ENCODE results near the gene UBXN11. TPM values are rescaled to one million over a fixed set of nuclear protein-coding genes. Genes with fewer than 3 reads are reported as not detected.
A peak's percentile ranks its signal among the peaks of the same experiment; 100 is the strongest.

UBXN11 gene
- total and polyA plus RNA-seq, 2 of the 13 experiments (the other 11 are each of a cell fraction or from before 2014, with no cell fraction given), result 9.3 to 10.4 TPM

GRCh38 chr1:26234644-26235370, 71.6 kb downstream of the UBXN11 start (continued):
- TF ChIP-seq ZNF224 (CRISPR knock-in tag; IDR thresholded peaks at IDR 0.05), result no peak
- TF ChIP-seq ZNF574 (CRISPR knock-in tag; IDR thresholded peaks at IDR 0.05), result no peak
- no peak for TF ChIP-seq ZBTB14 (CRISPR knock-in tag; IDR thresholded peaks at IDR 0.05)
- no peak for TF ChIP-seq ZFP36L1 (CRISPR knock-in tag; IDR thresholded peaks at IDR 0.05)
- no peak for TF ChIP-seq NFE2L2 (IDR thresholded peaks at IDR 0.05; ENCODE audit: low read length)
- TF ChIP-seq KLF15 (CRISPR knock-in tag; IDR thresholded peaks at IDR 0.05; ENCODE audit: borderline replicate concordance), result no peak
- no peak for TF ChIP-seq REPIN1 (CRISPR knock-in tag; IDR thresholded peaks at IDR 0.05; ENCODE audit: borderline replicate concordance, low read depth)
- no peak for TF ChIP-seq ZNF292 (CRISPR knock-in tag; IDR thresholded peaks at IDR 0.05; ENCODE audit: borderline replicate concordance, low read depth)
- no peak for TF ChIP-seq KLF6 (CRISPR knock-in tag; IDR thresholded peaks at IDR 0.05)
- 0 out of 2 replicates have a peak, but pooled peaks have one; percentile 12 for TF ChIP-seq ZNF121 (CRISPR knock-in tag; IDR thresholded peaks at IDR 0.05)
- TF ChIP-seq ZNF441 (CRISPR knock-in tag; IDR thresholded peaks at IDR 0.05; ENCODE audit: borderline replicate concordance), result no peak
- TF ChIP-seq ZNF207 (IDR thresholded peaks at IDR 0.05; ENCODE audit: borderline replicate concordance), result no peak
- TF ChIP-seq AHR (CRISPR knock-in tag; IDR thresholded peaks at IDR 0.05), result no peak
- TF ChIP-seq JUN (CRISPR knock-in tag; IDR thresholded peaks at IDR 0.05), result no peak
- TF ChIP-seq AGO1 (IDR thresholded peaks at IDR 0.05; ENCODE audit: low read depth, low read length, poor library complexity, severe bottlenecking), result no peak
- TF ChIP-seq MYC (CRISPR knock-in tag; IDR thresholded peaks at IDR 0.05; ENCODE audit: borderline replicate concordance), result no peak
- no peak for TF ChIP-seq THAP11 (CRISPR knock-in tag; IDR thresholded peaks at IDR 0.05)
- TF ChIP-seq MAFF (IDR thresholded peaks at IDR 0.05; ENCODE audit: low read depth, low read length), result no peak
- TF ChIP-seq PHF21A (CRISPR knock-in tag; IDR thresholded peaks at IDR 0.05), result no peak
- peak; percentile 40; the same call in 1 of the 2 replicates for TF ChIP-seq NCOA1 (CRISPR knock-in tag; IDR thresholded peaks at IDR 0.05)
- TF ChIP-seq GPBP1L1 (CRISPR knock-in tag; IDR thresholded peaks at IDR 0.05), result no peak
- TF ChIP-seq GABPB1 (CRISPR knock-in tag; IDR thresholded peaks at IDR 0.05), result no peak
- no peak for TF ChIP-seq TOE1 (CRISPR knock-in tag; IDR thresholded peaks at IDR 0.05)
- TF ChIP-seq MYPOP (CRISPR knock-in tag; IDR thresholded peaks at IDR 0.05), result no peak; the same call in 1 of the 2 replicates
